ENCODE measurements around the gene ITGB5.

- TF ChIP-seq CTCF (conservative IDR thresholded peaks at IDR 0.05; ENCODE audit: low read length) (no peak), EZH2phosphoT487 (IDR thresholded peaks at IDR 0.05; ENCODE audit: borderline replicate concordance, low read depth, low read length) (no peak)
Observed at GRCh38 chr3:124774841-124775402, 112.2 kb downstream of the ITGB5 start.
